ENCODE data around the gene SGSH.
"Not testable (repeated sequence)": the region's sequence is repeated elsewhere in the genome, so short reads cannot be mapped to it uniquely, and the experiment has no call there.

Gene SGSH

DNA sequence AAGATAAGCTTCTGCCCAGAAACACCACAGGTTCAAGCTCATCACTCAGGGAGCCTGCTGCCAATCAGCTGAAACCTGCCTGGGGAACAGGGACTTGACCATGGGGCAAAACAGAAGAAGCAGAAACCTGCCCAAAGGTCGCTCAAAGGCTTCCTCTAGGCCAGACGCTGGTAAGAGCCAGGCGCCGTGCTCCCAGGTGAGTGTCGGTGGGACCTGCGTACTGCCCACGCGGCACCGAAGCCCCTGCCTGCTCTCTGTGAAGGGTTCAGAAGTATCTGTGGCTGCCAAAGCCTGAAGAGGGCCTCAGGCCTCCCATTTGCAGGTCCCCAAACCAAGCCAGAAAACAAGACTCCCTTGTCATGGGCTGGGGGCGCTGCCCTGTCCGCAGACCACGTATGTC, 10.4 kb downstream of the SGSH start:
- DNase-seq: no peak

DNA sequence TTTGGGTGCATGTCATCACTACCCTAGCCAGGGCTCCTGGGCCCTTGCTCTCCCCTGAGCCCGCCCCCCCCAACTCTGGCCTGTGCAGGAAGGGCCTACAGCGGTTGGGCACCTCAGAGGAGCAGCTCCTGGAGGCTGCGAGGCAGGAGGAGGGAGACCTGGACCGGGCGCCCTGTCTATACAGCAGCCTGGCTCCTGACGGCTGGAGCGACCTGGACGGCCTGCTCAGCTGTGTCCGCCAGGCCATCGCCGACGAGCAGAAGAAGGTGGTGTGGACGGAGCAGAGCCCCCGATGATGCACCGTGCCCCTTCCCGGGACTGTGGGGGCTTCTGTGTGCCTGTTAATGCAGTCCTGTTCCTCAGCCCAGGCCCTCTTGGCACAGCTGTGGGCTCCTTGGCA, 12.1 kb downstream of the SGSH start:
- no peak for DNase-seq

DNA sequence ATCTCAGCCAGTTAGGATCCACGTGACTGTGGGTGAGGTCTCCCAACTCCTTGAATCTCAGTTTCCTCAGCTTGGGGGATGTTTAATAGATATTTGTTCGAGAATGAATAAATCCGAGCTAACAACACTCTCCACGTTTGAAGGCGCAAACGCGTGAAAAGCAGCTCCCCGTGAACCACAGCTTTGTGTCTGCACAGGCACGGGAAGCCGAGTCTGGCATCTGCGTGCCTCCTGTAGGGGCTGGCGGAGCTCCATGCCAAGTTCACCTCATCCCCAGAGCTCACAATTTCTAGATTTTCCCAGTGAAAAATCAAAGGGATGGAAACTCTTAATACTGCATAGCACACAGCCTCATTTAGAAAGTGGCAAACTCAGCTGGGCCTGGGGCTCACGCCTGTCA, 14.3 kb downstream of the SGSH start:
- no peak for DNase-seq

DNA sequence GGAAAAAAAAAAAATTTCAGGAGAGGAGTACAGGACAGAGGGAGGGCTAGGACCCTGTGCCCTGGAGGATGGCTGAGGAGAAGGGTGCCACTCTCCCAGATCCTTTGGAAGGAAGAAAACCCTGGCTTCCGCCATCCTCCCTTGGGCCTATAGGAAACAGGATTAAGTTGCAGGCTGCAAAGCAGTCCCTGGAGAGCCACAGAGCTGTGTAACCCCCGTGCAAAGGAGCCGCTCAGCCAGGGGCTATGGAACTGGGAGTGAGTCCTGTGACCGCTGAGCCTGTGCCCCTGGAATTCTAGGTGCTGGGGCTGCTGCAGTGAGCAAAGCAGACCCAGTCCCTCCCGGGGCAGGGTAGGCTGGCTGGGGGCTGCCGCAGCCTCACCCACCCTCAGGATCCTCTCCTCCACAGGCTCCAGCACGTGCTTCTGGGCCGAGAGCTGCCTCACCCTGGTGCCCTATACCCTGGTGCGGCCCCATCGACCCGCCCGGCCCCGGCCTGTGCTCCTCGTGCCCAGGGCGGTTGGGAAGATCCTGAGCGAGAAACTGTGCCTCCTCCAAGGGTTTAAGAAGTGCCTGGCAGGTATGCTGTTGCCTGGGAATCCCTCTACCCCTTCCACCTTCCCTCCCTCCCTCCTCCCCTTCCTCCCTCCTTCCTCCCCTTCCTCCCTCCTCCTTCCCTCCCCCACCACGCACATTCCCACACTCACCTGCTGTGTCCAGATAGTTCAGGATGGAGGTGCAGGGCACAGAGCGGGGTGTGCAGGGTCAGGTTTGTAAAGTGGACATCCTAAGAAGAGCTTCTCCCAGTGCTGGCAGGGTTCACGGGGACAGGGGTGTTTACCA, 15.3 kb downstream of the SGSH start:
- no peak for DNase-seq

DNA sequence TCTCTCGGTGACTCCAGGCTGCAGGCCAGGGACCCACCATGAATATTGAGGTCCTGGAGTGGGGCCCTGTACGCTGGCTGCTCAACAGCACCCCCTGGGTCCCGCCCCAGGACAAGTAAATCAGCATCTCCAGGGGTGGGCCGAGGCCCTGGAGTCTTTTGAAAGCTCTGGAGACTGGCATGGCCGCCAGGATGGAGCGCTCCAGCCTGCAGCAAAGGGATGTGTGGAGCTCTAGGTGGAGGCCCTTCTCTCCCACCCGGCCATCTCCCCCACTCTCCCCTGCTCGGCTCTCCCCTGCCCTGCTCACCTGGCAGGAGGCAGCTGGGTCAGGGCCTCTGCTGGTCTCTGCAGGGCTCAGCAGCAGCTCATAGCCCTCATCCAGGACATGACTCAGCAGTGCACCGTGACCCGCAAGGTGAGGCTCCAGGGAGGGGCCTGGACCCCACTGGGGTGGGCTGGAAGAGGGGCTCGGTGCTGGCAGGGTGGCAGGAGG, 16.6 kb downstream of the SGSH start:
- DNase-seq: peak; percentile 19

DNA sequence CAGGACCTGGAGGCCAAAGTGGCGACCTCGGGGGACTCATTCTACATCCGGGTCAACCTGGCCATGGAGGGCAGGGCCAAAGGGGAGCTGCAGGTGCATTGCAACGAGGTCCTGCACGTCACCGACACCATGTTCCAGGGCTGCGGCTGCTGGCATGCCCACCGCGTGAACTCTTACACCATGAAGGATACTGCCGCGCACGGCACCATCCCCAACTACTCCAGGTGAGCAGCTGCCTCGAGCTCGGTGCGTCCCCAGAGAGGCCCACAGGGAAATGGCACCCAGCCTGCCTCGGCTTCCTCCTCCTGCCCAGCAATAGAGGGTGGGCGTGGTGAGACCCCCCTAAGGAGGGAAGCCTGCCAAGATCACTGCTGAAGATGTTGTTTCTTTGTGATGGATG, 17.9 kb downstream of the SGSH start:
- no peak for DNase-seq

DNA sequence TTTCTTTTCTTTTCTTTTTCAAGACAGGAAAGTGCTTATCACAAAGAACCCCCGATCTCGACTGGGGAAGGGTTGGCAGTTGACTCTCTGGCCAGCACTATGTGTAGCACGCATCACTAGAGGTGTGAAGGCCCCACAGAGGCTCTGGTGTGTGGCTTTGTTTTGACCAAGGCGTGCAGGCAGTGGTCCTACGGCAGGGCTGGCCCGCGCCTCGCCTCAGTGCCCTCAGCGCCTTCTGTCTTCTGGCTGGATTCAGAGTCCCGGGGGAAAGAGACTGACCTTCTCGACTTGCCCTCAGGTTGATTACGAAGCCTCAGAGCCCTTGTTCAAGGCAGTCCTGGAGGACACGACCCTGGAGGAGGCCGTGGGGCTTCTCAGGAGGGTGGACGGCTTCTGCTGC, 18.7 kb downstream of the SGSH start:
- DNase-seq: no peak

DNA sequence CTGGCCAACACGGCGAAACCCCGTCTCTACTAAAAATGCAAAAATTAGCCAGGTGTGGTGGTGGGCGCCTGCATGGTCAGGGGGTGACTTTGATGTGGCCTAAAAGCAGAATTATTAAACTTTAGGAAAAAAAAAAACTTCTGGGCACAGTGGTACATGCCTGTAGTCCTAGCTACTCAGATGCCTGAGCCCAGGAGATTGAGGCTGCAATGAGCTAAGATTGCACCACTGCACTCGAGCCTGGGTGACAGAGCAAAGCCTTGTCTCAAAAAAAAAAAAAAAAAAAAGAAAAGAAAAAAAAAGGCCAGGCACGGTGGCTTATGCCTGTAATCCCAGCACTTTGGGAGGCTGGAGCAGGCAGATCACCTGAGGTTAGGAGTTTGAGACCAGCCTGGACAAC, 20.8 kb downstream of the SGSH start:
- DNase-seq: not testable (repeated sequence)

DNA sequence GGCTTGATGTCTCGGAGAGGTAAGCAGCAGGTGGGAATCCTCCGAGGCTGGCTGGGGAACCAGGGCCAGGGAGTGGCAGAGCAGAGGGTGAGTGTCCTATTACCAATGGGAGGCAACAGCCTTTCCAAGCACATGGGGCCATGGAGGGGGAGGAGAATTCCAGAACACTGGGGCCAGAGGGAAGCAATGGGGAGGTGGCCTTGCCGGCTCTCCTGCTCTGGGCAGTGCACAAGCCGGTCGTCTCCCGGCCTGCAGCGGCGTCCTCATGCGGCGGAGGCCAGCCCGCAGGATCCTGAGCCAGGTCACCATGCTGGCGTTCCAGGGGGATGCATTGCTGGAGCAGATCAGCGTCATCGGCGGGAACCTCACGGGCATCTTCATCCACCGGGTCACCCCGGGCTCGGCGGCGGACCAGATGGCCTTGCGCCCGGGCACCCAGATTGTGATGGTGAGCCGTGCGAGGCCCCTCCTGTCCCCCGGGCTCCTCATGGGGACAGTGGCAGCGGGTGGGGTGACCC, 21.9 kb downstream of the SGSH start:
- DNase-seq: no peak

DNA sequence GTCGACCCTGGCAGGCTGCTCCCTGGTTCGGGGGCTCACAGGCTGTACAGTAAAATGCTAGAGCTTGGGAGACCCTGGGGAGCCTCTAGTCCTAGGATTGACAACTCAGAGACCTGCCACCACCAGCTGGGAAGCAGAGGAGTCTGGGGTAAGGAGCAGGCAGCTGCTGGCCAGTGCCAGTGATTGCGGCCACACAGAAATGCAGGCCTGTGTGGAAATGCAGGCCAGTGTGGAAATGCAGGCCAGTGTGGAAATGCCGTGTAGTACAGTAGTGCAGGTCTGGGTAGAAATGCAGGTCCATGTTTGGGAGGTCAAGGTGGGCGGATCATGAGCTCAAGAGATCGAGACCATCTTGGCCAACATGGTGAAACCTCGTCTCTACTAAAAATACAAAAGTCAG, 23.5 kb downstream of the SGSH start:
- DNase-seq: no peak

DNA sequence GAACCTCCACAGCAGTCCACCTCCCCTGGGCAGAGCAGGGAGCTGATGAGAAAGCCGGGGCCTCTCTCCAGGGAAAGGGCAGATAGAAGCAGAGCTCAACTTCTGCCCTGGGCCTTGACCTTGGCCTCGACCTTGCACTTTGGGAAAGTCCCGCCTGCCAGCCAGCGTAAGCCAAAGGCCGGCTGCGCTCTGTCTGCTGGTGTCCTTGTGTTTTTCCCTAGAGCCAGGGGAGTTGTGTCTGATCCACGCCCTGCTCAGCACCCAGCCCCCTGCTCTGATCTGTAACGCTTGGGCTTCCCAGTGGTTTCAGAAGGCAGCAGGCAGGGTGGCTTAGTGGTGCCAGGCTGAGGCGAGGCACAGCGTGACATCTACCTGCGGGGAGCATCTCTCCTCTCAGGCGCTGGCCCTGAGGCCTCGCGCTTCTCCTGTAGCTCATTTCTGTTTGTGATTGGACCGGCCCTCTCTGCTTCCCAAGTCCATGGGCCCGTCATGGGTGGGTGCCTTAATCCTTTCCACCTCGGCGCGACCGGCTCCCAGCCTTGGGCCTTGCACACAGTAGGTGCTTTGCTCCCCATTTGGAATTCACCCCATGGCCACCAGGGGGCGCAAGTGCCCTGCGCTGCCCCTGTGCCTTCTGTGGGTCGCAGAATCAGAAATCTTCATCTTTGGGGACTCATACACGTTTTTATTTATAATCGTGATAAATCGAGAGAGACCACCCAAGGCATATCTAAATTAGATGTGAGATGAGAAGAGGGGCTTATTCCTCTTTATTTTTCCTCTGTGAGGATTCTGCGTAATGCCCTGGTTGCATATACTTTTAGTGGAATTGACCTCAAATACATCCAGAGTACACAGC, 24.2 kb downstream of the SGSH start:
- DNase-seq: peak; percentile 39

DNA sequence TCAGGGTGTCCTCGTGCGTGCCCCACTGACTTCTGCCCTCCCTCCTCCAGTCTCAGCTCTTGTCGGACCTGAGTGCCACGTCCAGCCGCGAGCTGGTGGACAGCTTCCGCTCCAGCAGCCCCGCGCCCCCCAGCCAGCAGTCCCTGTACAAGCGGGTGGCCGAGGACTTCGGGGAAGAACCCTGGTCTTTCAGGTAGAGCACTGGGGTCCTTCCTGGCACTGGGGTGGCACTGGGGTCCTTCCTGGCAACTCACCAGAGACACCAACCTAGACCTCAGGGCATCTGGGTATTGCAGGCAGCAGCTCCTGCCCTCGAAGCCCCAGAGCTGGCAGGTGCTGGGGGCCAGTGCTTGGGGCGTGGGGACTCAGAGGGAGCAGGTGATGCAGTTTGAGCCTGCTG, 25.0 kb downstream of the SGSH start:
- no peak for DNase-seq

DNA sequence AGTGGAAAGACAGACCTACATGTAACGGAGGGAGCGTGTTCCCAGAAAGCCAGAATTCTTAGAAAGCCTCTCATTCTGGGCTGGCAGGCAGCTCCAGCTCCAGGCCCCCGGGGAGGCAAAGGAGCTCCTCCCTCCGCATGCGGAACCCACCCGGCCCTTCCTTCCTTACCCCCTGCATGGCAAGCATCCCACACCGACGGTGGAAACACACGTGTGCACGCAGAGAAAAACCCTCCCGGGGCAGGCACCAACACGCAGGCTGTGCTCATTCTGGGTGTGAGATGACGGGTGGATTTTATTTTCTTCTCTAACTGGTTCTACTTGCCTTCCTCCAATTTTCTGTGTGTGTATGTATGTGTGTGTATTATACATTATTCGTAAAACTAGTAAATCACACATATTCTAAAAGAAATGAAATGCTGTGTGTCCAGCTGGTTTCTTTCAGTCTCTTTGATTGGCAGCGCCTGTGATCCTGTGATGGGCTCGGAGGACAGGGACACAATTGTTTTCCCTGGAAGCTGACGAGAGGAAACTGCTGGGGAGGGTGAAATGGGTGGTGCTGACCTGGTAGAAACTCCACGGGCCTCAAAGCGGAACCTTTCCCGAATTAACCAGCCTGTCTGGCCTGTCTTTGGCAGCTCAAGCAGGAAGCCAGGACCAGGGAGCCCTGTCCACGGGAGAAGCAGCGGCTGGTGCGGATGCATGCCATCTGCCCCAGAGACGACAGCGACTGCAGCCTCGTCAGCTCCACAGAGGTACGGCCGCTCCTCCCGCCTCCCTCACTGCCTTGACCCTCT, 28.1 kb downstream of the SGSH start:
- DNase-seq: no peak

DNA sequence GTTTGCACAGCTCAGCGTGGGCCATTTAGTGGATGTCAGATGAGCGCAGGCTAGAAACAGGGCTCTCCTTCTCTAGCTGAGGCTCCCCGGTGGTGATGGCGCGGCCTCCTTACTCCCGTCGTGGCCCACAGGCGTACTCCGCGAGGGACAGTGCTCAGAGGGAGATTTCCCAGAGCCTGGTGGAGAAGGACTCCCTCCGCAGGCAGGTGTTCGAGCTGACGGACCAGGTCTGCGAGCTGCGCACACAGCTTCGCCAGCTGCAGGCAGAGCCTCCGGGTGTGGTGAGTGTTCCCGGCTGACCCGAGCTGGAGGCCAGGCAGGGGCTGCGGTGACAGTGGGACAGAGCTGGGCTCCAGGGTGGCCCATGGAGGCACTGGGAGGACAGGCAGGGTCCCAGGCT, 28.9 kb downstream of the SGSH start:
- no peak for DNase-seq

DNA sequence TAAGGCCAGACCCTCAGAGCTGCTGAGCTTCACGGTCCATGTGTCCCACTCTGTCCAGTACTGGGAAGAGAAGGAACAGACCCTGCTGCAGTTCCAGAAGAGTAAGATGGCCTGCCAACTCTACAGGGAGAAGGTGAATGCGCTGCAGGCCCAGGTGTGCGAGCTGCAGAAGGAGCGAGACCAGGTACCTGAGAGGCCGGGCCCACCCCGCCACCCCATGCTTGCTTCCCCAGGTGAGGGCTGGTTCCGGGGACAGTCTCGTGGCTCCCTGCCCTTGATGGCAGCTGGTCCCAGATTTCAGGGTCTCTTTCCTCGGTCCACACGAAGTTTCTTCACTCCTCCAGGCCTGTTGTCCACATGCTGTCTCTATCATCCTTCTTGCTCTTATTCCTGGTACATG, 29.4 kb downstream of the SGSH start:
- DNase-seq: no peak

DNA sequence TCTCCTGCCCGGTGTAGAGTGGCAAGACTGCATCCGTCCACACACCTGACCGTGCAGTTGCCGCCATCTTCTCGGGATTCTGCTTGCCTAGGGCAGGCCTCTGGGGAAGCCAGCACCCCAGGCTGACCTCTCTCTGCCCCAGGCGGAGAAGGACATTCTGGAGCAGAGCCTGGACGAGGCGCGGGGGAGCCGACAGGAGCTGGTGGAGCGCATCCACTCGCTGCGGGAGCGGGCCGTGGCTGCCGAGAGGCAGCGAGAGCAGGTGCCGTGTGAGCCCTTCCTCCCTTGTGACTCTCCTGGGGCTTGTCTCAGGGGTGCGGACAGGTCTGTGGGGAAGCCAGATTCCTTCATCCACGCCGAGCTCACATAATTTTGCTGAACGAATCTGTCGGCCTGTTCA, 30.5 kb downstream of the SGSH start:
- DNase-seq: no peak

DNA sequence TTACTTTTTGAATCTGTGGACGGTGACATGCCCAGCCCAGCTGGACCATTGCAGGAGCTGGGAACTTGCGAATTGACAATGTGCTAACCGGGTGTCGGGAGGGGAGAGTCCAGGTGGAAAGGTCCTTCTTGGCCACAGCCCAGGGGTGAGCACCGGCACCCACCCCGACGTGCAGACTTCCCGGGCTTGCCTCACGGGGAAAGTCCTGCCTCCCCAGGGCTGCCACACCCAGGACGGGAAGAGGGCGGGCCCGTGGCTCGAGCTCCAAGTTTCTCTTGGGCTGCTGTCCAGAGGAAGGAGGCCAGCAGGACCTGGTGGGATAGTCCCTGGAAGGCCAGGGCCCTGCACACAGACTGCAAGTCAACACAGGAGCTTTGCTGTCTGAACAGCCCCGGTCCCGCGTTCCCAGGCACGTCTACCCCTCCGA, 32.6 kb downstream of the SGSH start:
- no peak for DNase-seq

DNA sequence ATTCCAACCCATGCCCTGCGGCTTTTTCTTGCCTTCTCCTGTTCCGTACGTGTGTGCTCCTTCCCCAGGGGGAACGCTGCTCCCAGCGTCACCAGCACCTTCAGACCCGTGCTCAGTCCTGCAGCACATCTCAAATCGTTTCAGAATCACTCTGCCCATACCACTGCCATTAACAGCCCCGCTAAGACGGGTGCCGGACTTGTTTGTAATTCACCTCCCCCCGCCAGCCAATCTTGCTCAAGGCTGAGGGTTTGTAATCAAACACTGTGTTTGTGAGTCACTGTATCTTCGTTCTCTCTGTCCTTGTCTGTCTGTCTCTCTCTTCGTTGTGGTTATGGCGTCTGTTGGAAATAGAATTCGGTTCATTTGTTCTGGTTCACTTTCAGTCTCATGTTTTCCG, 33.0 kb downstream of the SGSH start:
- DNase-seq: no peak

DNA sequence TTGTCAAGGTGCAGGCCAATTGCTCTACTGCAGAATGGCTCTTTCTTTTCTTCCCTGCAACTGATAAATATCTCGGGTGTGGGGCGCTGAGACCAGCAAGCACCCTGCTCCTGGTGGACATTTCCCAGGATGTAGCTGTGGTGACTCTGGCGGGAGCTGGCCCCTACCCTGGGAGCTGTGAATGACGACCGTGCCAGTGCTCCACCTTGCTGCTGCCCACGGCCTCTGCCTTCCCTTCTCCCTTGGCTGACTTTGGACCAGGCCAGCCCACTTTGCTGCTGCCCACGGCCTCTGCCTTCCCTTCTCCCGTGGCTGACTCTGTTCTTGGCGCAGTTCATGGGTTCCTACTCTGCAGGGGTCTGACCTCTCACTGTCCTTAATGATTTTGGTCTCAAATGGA, 34.2 kb downstream of the SGSH start:
- DNase-seq: no peak

DNA sequence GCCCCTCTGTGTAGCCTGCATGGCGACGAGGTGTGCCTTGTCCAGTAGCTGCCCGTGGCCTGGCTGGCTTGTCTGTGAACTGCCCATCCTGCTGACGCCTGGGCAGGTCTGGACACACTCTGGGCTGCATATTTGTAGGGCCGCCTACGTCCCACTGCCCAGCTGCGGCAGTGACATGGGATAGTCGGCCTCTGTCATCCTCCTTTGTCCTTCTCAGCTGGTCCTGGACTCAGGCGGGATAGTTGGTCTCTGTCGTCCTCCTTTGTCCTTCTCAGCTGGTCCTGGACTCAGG, 35.8 kb downstream of the SGSH start:
- no peak for DNase-seq

DNA sequence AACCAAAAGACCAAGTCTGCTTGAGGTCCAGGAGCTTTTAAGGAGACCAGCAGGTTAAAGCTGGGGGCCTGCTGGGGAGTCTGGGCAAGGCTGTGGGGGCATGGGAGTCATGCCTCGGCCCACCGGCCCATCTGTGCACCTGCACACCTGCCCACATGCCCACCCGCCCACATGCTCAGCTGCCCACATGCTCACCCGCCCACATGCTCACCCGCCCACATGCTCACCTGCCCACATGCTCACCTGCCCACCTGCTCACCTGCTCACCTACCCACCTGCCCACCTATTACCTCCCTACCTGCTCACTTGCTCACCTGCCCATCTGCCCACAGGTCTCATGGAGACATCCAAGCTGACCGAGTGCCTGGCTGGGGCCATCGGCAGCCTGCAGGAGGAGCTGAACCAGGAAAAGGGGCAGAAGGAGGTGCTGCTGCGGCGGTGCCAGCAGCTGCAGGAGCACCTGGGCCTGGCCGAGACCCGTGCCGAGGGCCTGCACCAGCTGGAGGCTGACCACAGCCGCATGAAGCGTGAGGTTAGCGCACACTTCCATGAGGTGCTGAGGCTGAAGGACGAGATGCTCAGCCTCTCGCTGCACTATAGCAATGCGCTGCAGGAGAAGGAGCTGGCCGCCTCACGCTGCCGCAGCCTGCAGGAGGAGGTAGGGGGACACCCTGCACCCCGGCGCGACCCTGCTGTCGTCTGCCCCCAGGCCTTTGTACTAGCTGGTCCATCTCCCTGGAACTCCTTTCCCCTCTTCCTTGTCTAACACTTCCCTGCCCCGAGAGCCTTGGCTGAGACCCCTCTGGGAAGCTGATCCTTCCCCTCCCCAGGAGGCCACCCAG, 36.3 kb downstream of the SGSH start:
- DNase-seq: no peak

DNA sequence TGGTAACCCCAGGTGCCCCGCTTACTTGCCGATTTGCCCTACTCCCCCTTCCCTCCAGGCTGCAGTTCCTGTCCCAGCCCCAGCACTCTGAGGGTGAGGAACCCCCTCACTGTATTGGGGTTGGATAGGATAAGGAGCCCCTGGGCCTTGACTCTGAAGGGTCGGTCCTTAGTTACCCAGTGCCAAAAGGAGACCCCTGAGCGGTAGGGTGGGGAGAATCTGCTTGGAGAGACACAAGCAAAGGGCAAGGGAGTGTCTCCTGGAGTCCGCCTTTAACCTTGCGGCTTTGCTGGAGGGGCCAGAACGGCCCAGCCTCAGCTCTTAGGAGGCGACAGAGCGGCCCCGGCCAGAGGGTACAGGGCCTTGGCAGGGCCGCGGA, 37.3 kb downstream of the SGSH start:
- no peak for DNase-seq
